ENCODE results near the gene ULK1.
"Not testable (repeated sequence)": the region's sequence is repeated elsewhere in the genome, so short reads cannot be mapped to it uniquely, and the experiment has no call there.

ULK1 gene

DNA sequence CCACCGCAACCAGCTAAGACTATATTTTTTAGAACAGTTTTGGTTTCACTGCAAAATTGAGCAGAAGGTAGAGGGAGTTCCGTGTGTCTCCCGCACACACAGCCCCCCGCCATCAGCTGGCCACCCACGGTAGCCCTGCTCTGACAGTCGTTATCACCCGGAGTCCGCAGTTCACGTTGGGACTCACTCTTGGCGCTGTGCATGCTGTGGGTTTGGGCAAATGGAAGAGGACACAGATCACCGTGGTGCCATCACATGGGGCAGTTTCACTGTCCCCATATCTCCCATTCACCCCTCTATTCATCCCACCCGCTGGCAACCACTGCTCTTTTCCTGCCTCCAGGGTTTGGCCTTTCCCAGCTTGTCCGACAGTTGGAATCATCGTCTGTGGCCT, 31.8 kb upstream of the ULK1 start:
- DNase-seq: no peak

DNA sequence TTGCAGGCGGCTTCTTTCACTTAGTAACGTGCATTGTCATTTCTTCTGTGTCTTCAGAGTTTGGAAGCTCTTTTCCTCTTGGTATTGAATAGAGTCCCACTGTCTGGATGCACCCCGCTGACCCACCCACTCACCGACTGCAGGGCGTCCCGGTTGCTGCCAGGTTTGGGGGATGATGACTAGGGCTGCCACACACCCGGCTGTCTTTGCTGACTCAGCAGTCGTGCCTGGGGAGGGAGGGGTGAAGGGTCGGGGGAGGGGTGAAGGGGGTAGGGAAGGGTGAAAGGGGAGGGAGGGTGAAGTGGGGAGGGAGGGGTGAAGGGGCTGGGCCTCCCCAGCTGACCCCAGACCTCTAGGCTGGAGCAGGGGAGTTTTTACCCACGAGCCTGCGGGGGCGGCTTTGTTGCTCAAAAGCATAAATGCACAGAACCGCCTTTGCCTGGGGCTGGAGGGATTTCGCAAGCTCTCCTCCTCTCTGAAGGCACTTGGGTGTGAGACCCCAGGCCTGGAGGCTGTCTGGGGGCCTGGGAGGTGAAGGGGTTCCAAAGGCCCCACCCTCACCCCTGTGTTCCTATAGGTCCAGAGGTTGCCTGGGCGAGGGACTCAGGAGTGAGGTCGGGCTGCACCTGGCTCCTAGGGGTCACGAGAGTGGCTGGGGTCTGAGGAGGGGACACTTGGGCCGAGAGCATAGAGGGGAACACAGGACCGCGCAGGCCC, 31.3 kb upstream of the ULK1 start:
- no peak for DNase-seq

DNA sequence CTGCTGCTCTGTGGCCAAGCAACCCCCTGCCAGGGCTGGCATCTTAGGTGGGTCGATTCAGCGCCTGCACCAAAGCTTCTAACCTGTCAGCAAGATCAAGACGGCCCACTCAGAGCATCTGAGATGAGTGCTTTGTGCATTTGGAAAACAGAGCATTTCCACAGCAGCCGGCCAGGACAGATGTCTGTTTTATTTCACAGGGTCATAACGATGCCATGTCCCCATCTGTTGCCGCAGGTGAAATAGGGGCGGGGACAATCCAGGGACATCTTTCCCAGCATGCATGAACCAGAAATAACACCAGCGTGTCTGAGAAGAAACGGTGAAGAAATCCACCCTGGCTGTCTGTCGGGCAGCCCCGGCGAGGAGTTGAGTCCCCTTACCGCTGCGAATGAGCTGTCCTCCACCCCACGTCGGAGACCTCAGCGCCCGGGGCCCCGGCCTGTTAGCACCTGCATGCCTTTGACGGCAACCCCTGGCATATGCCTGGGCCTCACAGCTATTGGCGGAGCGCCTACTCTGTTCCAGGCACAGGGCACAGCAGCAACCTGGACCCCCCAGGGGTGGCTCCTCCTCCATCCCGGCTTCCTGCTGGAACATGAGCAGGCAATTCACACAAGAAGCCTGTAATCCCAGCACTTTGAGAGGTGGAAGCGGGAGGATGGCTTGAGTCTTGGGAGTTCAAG, 30.6 kb upstream of the ULK1 start:
- no peak for DNase-seq

DNA sequence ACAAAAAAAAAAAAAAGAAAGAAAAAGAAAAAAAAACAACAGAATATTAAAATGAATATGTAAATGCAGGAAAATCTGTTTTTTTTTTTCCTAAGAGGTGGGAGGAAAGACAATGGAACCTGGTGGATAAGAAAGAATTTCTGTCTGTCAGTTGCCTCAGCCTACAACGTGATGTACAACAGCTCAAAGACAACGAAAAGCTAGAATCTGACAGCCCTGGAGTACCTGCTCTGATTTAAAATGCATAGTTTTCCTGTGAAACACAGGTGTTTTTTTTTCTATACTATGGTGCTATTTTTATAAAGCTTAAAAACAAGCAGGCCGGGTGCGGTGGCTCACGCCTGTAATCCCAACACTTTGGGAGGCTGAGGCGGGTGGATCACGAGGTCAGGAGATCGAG, 30.0 kb upstream of the ULK1 start:
- DNase-seq: no peak

DNA sequence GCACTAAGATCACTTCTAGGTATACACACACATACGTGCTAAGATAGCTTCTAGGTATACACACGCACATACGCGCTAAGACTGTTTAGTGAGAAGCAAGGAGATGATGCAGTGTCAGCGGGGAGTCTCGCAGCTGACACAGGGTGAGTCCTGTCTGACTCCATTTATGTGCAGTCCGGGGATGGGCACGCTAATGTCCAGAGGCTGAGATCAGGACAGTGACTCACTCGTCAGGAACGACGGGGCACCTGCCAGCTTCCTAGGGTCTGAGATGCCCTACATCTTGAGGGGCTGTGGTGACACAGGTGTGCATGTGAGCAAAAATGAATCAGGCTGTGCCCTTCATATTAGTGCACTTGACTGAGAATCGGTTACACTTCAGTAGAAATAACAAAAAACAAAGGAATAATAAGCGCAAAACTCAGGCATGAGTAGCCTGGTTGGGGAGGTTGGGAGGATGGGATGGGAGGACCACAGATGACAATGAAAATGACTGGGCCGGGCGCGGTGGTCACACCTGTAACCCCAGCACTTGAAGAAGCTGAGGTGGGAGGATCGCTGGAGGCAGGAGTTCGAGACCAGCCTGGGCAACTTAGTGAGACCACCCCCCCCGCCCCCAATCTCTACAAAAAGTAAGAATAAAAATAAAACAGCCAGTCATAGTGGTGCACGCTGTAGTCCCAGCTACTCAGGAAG, 29.1 kb upstream of the ULK1 start:
- peak; percentile 34 for DNase-seq

DNA sequence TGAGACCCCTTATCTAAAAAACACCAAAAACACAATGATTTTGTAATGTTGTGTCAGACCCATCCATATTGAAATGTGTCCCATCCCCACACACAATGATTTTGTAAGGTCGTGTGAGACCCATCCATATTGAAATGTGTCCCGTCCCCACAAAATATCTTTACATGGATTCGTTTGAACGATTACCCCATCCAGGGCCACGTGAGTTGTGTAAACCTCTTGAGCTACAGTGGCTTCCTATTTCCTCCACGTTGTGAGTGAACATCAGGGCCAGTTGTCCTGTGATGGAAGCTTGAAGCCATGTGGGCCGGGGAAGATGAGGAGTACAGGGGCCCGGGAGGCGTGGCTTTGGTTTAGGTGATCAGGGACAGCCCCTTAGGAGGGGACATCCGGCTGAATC, 27.0 kb upstream of the ULK1 start:
- no peak for DNase-seq

DNA sequence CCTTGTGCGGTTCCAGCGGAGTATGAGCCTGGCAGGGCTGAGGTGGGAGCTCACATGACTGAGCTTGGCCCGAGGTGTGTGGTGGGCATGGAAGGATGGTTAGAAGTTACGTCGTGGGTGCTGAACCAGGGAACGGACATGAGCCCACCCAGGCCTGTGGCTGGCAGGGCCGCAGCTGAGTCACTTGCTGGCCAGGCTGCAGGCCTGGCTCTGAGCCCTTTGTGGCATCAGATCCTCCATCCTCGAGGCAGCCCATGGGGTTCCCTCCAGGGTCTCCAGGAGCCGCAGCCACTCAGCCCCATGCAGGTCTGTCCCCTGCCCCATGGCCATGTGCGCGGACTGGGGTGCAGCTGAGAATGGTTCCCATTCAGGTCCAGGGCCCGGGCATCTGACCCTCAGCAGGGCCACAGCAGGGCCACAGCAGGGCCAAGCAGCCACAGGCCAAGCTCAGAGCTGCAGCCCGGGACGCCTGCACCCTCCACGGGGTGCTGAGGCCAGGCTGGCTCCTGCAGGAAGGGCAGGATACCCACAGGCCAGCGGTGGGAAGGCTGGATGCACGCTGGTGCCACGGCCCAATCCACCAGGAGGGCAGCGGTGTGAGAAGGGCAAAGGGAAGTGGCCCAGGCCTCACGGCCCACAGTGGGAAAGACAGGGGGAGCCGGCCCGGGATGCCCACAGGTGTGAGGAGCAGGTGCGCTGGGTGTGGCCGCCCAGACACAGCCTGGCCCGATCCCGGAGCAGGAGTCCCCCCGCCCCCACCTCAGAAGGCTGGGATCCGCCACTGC, 26.3 kb upstream of the ULK1 start:
- DNase-seq: no peak

DNA sequence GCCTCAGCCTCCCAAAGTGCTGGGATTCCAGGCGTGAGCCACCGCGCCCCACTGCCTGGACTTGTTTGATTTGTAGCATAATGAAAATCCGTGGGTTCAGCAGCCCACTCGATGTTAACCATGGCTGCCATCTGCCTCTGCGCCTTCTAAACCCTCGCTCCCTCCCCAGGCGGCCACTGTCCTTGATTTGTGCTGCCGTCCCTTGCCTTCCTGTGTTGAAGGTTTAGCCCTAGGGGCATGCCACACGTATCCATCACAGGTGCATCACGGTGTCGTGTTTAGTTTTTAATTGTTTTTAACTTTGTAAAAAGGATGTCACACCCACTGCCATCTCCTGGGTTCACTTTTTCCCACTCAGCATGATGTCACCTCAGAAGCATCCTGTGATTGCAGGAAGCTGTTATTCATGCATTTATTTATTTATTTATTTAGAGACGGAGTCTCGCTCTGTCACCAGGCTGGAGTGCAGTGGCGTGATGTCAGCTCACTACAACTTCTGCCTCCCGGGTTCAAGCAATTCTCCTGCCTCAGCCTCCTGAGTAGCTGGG, 24.5 kb upstream of the ULK1 start:
- DNase-seq: peak; percentile 27

DNA sequence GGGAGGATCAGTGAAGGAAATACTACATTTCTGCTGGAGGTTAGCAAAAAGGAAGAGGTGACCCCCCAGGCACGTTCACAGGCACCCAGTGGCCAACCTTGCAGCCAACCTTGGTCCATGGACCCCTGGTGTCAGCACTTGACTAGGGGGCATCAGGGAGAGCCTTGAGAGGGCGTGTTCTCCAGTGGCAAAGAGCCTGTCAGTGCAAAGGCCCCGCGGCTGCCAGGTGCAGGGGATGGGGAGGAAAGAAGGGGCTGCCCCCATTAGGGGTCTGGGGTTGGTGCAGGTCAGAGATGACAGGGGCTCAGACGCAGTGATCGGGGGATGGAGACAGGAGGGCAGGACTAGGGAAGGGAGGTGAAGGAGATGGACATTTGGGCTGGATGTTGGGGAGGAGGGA, 22.7 kb upstream of the ULK1 start:
- DNase-seq: no peak

DNA sequence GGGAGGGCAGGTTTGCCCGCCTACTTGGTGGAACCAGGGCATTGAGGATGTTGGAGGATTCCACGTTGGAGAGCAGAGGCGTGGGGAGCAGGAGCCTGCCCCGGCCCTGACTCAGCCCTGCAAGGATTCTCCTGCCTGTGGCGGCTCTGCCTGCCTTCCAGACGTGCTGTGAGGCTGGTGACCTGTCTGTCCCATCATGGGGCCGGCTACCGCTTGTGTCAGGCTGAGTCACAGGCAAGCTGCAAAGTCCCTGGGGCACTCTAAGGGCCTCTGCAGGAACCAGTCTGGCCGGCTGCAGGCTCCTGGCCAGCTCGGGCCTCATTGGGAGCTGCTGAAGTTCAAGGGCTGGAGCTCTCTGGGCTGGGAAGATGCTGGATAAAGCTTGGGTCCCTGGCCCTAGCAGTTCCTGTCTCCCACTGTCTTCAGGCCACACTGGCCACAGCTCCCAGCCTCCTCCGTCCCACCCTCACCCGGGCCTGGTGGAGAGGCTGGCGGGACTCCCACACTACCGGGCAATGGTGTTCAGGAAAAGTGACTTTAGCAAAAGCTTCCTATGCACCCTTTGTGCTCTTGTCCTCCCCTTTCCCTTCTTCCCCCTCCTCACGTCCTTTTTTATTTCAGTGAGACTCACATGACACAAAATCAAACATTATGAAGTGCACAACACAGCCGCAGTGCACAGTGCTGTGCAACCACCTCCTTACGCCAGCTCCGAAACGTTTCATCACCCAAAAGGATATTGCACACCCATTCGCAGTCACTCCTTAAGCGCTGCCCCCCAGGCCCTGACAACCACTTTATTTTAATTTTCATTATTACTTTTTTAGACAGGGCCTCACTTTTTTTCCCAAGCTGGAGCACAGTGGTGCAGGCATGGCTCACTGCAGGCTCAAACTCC, 22.0 kb upstream of the ULK1 start:
- DNase-seq: peak; percentile 73

DNA sequence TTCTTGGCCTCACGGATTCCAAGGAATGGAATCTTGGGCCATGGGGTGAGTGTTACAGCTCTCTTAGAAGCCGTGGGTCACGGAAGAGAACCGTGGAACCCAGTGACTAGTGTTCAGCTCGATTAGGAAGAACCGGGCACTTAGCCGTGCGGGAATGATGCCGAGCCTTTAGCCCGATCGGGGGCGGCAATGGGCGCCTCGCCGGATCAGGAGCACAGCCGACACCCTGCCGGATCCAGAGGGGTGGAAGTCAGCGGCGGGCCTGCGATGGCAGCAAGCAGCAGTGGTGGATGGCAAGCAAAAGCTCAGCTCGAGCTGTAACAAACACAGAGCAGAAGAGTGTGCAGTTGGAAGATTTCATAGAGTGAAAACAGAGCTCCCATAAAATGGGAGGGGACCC, 21.1 kb upstream of the ULK1 start:
- DNase-seq: no peak

DNA sequence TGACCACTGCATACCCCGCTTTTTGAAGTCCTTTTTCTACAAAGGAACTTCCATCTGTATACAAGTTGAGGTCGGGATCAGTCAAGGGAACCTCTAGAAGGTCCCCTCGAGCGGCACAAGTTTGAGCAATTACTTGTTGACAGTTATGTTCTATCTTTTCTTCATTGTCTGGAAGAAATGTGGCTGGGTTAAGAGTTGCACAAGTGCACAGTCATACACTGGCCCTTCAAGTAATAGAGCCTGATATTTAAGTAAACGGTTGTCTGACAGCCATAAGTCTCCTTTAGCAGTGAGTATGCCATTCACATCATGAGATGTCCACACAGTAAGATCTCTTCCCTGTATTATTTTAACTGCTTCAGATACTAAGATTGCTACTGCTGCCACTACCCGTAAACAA, 19.4 kb upstream of the ULK1 start:
- DNase-seq: not testable (repeated sequence)

DNA sequence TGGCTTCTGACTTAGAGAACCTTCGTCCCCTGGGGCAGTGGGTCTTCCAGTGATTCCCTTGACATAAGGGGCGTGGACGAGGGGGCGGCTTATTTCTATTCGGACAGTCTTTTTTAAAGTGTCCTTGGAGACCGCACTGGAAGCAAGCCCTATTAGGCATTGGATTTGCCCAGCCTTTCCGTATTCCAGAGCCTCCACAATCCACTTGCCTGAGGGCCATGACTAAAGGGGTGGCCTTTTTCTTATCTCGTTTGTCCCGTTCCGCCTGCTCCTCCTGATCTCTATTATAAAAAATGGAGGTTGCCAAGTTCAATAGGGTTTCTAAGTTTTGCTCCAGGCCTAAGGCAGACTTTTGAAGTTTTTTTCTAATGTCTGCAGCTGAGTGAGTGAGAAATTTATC, 17.2 kb upstream of the ULK1 start:
- DNase-seq: peak; percentile 9

DNA sequence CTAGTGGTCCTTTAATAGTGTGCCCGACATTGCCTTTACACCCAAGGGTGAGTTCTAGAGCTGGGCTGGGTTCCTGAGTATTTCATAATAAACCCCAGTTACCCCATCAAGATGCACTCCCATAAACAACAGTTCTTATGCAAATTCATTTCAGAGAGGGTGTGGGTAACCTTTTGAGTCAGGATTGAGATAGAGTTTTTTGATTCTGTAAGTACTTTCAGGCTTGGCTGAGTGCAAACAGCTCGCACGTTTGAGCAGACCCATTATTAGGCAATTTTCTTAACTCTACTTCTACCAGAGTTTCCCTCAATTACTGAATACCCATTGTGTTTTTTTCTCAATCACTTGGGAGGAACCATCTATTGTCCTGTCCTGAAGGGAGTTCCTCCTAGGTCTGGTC, 16.0 kb upstream of the ULK1 start:
- DNase-seq: not testable (repeated sequence)

DNA sequence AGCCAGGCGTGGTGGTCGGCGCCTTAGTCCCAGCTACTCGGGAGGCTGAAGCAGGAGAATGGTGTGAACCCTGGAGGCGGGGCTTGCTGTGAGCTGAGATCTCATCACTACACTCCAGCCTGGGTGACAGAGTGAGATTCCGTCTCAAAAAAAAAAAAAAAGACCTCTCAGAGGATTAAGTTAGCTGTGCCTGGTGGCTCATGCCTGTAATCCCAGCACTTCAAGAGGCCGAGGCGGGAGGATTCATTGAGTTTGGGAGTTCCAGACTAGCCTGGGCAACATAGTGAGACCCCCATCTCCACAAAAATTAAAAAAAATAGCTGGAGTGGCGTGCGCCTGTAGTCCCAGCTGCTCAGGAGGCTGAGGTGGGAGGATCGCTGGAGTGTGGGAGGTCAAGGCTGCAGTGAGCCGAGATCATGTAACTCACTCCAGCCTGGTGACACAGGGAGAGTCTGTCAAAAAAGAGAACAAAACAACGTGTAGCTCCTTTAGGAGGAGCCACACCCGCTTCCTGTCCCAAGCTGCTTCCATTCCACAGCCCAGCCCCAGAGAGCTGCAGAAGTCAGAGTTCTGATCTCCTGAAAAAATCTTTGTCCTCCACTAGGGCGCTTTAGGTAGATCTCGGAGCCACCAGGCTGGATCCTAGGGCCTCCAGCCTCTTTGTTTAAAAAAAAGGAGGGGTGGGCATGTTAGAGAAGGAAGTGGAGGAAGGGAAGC, 11.5 kb upstream of the ULK1 start:
- DNase-seq: no peak

DNA sequence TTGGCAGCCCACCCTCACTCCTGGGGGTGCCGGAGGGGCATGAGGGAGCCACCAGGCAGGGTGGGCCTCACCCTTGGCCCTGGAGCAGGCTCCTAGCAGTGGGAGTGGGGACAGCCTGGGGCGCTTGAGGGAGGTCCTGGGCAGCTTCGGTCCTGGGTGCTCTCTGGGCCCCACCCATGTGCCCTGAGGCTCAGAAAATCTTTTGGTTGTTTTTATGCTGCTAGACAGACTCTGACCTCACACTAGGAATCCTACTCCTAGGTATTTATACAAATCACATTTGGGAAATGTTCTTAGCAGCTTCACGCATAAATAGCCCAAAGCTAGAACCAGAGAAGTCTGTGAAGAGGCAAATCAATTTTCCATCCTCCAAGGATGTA, 10.9 kb upstream of the ULK1 start:
- DNase-seq: no peak

DNA sequence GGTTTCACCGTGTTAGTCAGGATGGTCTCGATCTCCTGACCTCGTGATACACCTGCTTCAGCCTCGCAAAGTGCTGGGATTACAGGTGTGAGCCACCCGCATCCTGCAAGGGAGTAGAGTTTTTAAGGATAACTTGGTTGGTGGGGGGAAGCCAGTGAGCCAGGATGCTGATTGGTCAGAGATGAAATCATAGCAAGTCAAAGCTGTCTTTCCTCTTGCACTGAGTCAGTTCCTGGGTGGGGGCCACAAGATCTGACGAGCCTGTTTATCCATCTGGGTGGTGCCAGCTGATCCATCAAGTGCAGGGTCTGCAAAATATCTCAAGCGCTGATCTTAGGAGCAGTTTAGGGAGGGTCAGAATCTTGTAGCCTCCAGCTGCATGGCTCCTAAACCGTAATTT, 9.3 kb upstream of the ULK1 start:
- not testable (repeated sequence) for DNase-seq

DNA sequence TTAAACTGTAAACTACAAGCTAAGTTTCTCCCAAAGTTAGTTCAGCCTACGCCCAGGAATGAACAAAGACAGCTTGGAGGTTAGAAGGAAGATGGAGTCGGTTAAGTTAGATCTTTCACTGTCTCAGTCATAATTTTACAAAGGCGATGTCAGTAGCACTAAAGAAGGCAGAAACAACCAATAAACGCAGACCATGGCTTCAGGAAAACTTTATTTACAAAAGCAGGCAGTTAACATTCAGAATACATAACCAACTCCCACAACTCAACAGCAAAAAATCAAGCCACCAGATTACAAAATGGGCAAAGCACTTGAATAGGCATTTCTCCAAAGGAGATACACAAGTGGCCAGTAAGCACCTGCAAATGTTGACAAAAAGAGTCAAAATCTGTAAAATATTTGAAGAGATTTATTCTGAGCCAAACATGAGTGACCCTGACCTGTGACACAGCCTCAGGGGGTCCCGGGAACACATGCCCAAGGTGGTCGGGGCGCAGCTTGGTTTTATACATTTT, 8.8 kb upstream of the ULK1 start:
- DNase-seq: no peak

DNA sequence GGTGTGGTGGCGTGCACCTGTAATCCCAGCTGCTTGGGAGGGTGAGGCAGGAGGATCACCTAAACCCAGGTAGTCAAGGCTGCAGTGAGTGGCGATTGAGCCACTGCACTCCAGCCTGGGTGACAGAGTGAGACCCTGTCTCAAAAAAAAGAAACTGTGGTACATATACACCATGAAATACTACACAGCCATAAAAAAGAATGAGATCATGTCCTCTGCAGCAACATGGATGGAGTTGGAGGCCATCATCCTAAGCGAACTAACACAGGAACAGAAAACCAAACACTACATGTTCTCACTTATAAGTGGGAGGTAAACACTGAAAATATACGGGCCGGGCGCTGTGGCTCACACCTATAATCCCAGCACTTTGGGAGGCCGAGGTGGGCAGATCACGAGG, 2.7 kb upstream of the ULK1 start:
- DNase-seq: not testable (repeated sequence)

DNA sequence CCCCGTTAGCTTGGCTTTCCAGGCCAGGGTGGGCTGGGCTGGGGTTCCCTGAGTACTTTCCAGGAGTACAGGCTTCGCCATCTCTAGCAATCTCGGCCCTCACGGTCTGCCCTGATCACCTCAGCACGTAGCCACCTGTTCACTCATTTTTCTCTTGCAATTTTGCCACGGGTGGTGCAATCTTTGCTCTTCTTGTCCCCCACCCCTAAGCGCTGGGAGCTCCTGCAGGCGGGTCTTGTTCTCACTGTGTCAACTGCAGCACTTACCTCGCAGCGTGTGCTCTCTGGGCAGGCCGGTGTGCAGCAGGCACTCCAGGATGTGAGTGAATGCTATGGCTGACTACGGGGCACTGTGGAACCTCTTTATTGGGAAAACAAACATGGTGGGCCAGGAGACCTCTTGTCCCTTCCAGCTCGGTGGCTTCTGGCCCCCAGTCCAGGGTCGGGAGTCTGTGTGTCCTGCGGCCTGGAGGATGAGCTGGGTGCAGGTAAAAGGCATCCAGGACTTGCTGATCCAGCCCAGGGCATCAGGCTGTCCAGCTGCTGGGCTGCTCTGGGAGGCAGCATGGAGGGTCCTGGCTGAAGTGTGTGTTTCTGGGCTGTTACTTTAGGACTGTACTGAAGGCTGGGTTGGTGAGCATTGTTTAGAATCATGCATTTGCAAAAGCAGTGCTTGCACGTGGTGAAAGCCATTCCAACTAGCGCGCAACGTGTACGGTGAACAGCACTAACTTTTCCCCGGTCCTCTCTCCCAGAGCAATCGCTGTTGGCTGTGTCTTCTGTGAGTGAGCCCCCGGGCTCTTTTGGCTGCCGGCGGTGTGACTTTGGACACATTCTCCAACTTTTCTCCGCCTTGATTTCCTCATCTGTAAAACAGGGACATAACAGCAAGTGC, 1.5 kb upstream of the ULK1 start:
- no peak for DNase-seq

Measured in T1000 (cell line).